ENCODE results near the gene MUC5B.

DNA sequence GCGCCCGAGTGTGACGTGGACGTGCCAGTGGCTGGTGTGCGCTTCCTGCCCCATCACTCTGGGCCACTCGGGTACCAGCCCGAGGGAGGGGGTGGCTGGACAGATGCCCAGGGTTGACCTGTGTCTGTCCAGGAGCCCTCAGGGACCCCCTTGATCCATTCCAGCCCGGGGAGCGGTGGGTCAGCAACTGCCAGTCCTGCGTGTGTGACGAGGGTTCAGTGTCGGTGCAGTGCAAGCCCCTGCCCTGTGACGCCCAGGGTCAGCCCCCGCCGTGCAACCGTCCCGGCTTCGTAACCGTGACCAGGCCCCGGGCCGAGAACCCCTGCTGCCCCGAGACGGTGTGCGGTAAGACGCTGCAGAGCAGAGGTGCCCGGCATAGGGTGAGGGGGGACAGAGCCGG, 34.5 kb downstream of the MUC5B start:
- TF ChIP-seq POLR2A (IDR thresholded peaks at IDR 0.05; ENCODE audit: low read depth, low read length) (no peak), POLR2AphosphoS5 (IDR thresholded peaks at IDR 0.05; ENCODE audit: low read depth, low read length) (no peak), SPI1 (IDR thresholded peaks at IDR 0.05; ENCODE audit: low read depth, low read length) (no peak), POU2F2 (IDR thresholded peaks at IDR 0.05; ENCODE audit: low read depth, low read length) (no peak), TAF1 (IDR thresholded peaks at IDR 0.05; ENCODE audit: low read depth, low read length) (no peak), PAX5 (IDR thresholded peaks at IDR 0.05; ENCODE audit: insufficient read depth, low read length, severe bottlenecking) (no peak)
